GM21367 (cell line): ENCODE data around the gene BECN2.
"Not testable (repeated sequence)": the region's sequence is repeated elsewhere in the genome, so short reads cannot be mapped to it uniquely, and the experiment has no call there.

Source experiments
- ATAC-seq: cut with Tn5 transposase; IDR thresholded peaks from one replicate; pipeline ENCODE4 v1.9.1; 2021; ENCODE audit not compliant: unreplicated experiment

BECN2 gene

DNA sequence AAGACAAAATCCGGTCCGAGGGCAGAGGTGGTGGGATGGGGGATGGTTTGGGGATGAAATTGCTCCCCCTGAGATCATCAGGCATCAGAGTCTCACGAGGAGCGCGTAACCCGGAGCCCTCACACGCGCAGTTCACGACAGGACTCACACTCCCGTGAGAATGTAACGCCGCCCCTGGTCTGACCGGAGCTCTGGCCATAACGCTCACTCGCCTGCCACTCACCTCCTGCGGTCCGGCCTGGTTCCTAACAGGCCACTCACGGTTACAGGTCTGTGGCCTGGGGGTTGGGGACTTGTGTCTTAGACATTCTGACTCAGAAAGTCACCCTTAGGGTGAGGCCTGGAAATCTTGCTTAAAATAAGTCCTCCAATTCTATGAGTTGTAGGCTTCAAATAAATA, 21.5 kb downstream of the BECN2 start:
- ATAC-seq: no peak

DNA sequence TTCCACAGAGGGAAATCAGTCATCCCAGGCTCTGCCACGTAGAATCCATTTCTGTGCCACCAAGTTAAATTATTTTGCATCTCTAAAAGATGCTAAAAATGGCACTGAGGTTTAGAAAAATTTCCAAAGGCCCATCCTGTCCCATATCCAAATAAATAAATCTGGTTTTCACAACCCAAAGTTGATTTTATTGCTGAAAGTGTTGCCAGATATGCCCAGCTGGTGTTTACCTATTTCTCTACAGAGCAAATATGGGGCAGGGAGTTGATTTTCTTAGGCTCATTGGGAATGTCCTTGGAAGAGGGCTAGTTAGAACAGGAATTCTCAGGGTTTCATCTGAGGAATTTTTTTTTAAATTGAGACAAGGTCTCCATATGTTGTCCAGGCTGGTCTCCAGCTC, 22.4 kb downstream of the BECN2 start:
- no peak for ATAC-seq

DNA sequence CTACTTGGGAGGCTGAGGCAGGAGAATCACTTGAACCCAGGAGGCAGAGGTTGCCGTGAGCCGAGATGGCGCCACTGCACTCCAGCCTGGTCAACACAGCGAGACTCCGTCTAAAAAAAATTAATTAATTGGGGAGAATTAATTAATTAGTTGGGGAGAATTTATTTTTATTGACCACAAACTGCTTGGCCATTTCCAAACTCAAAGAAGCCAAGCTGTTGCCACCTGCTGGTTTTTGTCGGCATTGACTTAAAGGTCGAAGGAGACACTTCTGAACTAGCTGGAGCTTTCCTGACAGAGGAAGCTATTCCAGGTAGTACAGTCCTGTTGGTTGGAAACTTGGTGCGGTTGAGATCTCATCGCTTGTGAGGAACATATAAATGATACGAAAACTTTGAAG, 28.2 kb downstream of the BECN2 start:
- ATAC-seq: peak; percentile 60

DNA sequence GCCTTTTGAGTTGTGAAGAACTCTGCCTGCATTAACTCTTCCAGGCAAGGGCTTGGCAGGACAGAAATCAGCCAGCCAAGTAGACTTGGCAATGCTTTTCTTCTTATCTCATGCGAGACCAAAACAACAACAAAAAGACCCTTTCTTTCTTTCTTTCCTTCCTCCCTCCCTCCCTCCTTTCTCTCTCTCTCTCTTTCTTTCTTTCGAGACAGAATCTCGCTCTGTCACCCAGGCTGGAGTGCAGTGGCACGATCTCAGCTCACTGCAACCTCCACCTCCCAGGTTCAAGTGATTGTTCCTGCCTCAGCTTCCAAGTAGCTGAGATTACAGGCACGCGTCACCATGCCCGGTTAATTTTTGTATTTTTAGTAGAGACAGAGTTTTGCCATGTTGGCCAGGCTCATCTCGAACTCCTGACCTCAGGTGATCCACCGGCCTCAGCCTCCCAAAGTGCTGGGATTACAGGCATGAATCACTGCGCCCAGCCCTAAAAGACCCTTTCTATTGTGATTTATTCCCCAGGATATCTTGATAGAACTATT, 30.9 kb downstream of the BECN2 start:
- not testable (repeated sequence) for ATAC-seq

DNA sequence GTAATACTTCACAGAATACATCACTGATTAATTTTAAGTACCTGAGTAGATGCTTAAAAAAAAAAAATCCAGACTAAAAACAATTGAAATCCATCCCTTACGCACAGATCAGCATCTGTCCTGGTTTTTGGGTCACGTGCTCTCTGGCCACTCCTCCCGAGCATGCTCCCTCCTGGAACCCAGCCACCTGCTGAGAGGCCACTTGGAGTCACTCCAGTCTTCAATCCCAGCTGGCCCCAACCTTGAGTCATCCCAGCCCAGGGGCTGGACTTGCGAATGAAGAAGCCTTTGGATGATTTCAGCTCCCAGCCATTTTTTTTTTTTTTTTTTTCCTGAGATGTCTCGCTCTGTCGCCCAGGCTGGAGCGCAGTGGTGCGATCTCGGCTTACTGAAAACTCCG, 32.5 kb downstream of the BECN2 start:
- ATAC-seq: no peak

DNA sequence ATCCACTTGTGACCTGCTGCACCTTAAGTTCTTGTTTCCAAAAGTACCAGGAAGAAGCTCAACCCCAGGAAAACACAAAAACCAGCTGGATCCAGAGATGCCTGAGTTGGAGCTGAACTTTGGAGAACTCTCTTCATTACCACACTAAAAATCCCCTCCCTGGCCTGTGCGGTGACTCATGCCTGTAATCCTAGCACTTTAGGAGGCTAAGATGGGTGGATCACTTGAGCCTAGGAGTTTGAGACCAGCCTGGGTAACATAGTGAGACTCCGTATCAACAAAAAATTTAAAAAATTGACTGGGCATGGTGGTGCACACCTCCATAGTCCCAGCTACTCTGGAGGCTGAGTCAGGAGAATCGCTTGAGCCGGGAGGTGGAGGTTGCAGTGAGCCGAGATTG, 35.2 kb downstream of the BECN2 start:
- no peak for ATAC-seq

DNA sequence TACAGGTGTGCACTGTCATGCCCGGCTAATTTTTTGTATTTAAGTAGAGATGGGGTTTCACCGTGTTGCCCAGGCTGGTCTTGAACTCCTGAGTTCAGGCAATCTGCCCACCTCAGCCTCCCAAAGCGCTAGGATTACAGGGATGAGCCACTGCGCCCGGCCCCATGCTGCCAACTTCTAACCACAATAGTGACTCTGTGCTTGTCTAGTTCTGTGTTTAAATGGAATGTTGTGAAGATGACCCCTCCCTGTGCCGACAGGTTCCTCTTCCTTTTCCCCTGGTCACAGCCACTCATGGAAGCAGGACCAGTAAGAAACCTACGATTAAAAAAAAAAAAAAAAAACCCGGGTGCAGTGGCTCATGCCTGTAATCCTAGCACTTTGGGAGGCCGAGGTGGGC, 36.6 kb downstream of the BECN2 start:
- no peak for ATAC-seq

DNA sequence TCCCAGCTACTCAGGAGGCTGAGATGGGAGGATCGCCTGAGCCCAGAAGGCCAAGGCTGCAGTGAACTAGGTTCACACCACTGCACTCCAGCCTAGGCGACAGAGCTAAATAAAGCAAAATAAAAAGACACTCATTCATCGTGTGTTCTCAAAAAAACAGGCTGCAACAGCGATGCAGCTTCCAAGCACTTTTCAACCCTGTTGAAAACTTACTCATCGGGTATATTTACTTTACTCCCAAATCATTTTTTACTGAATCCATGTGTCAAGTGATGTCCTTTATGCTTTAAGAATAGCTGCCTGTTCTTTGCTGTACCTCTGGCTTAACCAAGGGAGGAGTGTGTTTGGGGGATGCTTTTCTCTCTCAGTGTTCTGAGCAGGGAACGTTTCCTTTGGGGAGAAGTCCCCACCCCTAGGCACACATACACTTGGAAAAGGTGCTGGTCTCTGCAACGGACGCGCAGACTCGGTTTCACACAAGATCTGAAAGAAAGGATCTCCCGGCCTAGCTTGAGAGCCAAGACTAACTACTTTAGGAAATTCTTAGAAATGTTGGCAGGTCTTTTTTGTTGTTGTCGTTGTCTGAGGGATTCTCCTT, 39.9 kb downstream of the BECN2 start:
- no peak for ATAC-seq

DNA sequence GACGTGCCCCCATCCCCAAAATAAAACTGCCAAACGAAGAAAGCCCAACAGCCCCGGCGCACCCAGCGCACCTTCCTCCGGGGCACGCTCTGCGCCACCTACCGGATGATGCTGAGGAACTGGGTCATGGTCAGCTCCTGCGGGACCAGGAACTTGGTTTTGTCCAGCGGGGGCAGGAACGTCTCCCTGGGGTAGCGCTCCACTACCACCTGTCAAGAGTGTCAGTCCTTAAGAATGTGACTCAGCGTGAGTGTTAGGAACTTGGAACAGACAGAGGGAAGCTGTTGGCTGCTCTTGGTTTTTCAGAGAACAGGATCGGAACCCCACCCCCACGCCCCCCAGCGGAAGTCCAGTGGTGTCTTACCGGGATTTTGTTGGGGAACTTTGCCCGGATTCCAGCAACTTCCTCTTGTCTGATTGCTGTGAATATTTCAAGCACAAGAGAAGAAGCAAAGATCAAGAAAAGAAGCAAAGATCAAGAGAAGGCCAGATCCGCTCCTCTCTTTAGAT, 40.9 kb downstream of the BECN2 start:
- peak; percentile 92 for ATAC-seq

DNA sequence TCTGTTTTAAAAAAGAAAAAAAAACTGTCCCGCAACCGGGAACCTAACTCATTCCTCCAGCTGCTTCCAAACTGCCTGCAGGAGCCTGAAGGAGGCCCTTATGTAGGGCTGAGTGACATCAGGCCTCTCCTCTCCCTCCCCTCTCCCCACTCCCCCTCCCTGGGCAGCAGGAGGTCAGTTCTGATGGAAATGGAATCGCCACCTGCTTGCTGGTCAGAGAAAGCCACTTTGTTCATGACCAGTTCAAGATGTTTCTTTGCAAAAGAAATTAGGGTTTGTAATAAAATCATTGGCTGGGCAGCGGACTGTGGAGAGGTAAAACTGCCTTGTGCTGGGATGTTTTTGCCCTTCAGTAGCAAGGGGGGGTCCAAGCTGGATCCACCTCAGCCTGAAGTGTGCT, 41.5 kb downstream of the BECN2 start, which contains the start of gene MAP1LC3C:
Gene MAP1LC3C (minus strand): TSS at position 73 of the 400 bp plus-strand sequence. CDS start 90 bp downstream, outside the sequence.
- ATAC-seq: no peak

DNA sequence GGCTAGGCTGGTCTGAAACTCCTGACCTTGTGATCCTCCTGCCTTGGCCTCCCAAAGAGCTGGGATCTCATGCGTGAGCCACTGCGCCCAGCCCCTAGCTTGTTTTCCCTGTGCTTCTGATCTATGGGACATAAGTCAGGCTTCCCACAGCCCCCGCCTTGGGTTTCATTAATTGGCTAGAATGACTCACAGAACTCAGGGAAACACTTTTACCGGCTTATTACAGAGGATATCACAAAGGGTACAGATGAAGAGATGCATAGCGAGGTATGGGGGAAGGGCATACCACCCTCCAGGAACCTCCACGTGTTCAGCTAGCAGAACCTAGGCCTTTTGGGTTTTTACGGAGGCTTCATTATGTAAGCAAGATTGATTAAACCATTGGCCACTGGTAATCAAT, 42.9 kb downstream of the BECN2 start:
- no peak for ATAC-seq

DNA sequence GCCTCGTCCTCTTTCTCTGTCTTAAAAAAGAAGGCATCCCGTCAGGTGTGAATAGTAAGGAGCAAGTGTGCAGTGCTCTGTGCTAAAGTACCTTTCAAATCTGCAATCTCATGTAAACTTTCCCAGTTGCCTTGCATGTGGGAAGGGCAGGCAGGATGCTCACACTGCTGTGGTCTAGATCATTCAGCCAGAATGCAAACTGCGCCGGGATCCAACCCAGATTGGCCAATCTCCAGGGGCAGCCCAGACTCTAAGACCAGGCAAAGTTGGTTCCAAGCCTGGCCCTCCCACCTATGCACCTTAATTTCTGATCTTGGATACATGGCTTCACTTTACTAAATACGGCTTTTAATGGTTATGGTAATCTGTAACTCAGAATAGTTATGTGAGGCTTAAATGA, 44.5 kb downstream of the BECN2 start:
- ATAC-seq: no peak

DNA sequence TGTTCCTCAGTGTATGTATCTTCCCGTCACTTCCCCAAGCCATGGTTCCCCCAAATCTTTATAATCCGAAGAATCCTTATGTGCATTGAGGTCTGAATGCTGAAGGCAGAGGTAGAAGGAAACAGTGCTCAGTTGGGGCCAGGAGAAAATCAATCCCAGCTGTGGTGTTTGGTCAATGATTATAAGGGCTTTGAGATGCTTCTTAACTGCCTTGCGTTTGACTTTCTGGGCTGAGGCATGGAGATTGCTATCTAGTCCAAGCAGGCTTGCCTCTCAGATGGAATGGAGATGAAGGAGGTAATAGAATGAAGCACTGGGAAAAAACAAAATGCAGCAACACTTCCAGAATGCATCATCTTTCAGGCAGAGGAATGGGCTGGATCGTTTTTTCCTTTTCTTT, 44.9 kb downstream of the BECN2 start:
- ATAC-seq: no peak

DNA sequence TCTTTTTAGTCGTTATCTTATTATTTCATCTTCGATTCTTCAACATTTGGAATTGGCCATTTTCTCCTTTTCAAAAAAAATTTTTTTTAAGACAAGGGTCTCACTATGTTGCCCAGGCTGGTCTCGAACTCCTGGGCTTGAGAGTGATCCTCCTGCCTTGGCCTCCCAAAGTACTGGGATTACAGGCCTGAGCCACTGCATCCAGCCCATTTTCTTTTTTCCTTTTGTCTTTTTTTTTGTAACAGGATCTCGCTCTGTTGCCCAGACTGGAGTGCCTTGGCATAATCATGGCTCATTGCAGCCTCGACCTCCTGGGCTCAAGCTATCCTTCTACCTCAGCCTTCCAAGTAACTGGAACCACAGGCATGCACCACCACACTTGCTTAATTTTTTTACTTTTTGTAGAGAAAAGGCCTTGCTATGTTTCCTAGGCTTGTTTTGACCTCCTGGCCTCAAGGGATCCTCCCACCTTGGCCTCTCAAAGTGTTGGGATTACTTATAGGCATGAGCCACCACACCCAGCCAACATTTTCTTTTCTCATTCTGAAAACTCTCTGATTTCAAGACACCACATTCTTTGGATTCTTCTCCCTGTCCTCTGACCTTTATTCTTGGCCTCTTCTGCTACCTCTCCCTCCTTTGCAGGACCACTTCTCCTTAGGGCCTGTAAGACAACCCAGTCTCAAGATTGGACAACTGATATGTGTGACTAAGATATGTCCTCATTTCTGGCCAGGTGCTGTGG, 47.4 kb downstream of the BECN2 start:
- no peak for ATAC-seq

DNA sequence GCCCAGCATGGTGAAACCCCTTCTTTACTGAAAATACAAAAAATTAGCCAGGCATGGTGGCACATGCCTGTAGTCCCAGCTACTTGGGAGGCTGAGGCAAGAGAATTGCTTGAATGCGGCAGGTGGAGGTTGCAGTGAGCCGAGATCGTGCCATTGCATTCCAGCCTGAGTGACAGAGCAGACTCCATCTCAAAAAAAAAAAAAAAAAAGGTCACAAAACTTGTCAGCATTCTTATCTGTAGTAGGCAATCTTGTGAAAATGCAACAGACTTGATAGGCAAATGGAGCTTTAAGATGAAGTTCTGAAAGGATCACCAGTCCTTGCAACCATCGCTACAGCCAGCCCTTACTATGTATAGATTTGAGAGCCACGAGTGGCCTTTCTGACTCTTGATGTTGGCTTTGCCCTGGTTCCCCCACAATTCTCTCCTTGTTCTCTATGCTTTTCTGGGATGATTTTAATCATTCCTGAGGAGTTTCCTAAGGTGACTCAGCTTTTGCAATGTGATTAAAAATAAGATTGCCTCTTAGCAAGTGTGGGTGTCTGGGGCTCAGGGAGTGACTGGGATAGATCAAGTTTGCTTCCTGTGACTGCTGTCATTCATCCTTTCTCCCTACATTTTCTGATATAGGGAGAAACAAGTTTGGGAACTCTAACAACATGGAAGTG, 48.4 kb downstream of the BECN2 start:
- no peak for ATAC-seq

DNA sequence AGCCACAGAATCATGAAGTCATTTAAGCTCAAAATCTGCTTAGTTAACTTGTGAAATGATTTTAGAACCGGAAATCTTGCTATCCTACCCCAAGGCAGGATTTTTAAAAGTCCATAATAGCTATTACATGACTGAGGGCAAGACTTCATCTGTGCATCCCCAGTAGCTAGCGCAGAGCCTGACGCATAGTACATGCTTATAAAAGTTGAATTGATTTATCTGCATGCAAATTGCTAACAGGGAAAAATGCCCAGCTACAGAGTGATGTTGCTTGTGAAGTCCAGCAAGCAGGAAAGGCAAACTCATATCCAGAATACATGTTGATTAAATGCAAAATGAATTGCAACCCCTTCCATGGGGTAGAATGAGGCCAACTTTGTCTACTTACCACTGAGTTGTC, 49.4 kb downstream of the BECN2 start:
- no peak for ATAC-seq
